PC-9 (cell line): ENCODE results near the gene NCKIPSD.
"Not testable (repeated sequence)": the region's sequence is repeated elsewhere in the genome, so short reads cannot be mapped to it uniquely, and the experiment has no call there.

Experiments
- EZH2 ChIP-seq: fragments of 200-600 bp; sonication (generic); IDR thresholded peaks from 2 replicates; pipeline ENCODE4 v1.8.0; 2017; ENCODE audit warnings: antibody characterized with exemption, low read depth
- TF ChIP-seq, protein P1 (sequence below): fragments of 200-600 bp; sonication (generic); conservative IDR thresholded peaks from 2 replicates; pipeline ENCODE4 v1.6.1; 2017; ENCODE audit warnings: mixed run types, antibody characterized with exemption, mild to moderate bottlenecking, moderate library complexity

- TF ChIP-seq, protein P1, sequence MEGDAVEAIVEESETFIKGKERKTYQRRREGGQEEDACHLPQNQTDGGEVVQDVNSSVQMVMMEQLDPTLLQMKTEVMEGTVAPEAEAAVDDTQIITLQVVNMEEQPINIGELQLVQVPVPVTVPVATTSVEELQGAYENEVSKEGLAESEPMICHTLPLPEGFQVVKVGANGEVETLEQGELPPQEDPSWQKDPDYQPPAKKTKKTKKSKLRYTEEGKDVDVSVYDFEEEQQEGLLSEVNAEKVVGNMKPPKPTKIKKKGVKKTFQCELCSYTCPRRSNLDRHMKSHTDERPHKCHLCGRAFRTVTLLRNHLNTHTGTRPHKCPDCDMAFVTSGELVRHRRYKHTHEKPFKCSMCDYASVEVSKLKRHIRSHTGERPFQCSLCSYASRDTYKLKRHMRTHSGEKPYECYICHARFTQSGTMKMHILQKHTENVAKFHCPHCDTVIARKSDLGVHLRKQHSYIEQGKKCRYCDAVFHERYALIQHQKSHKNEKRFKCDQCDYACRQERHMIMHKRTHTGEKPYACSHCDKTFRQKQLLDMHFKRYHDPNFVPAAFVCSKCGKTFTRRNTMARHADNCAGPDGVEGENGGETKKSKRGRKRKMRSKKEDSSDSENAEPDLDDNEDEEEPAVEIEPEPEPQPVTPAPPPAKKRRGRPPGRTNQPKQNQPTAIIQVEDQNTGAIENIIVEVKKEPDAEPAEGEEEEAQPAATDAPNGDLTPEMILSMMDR, result not testable (repeated sequence)
- not testable (repeated sequence) for TF ChIP-seq EZH2
Measured at GRCh38 chr3:48733752-48734518, 48.2 kb upstream of the NCKIPSD start.
